ENCODE results near the gene FBXW5.

- TF ChIP-seq, protein P1, sequence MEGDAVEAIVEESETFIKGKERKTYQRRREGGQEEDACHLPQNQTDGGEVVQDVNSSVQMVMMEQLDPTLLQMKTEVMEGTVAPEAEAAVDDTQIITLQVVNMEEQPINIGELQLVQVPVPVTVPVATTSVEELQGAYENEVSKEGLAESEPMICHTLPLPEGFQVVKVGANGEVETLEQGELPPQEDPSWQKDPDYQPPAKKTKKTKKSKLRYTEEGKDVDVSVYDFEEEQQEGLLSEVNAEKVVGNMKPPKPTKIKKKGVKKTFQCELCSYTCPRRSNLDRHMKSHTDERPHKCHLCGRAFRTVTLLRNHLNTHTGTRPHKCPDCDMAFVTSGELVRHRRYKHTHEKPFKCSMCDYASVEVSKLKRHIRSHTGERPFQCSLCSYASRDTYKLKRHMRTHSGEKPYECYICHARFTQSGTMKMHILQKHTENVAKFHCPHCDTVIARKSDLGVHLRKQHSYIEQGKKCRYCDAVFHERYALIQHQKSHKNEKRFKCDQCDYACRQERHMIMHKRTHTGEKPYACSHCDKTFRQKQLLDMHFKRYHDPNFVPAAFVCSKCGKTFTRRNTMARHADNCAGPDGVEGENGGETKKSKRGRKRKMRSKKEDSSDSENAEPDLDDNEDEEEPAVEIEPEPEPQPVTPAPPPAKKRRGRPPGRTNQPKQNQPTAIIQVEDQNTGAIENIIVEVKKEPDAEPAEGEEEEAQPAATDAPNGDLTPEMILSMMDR (IDR thresholded peaks at IDR 0.05), result no peak
- TF ChIP-seq POLR2A (IDR thresholded peaks at IDR 0.05), result no peak
Observed at GRCh38 chr9:136903041-136903554, 41.4 kb downstream of the FBXW5 start.

Data from uterus (tissue), 2 donors.